Cortex of kidney (tissue), 1 donor: ENCODE measurements around the gene PSMB11.

Experiments used
- DNase-seq: peaks from one replicate; lab custom pipeline; 2025; lab: John Stamatoyannopoulos, UW

PSMB11 gene

GRCh38 chr14:23043754-23044153 lies 1.7 kb downstream of the PSMB11 start:
- no peak for DNase-seq

DNA sequence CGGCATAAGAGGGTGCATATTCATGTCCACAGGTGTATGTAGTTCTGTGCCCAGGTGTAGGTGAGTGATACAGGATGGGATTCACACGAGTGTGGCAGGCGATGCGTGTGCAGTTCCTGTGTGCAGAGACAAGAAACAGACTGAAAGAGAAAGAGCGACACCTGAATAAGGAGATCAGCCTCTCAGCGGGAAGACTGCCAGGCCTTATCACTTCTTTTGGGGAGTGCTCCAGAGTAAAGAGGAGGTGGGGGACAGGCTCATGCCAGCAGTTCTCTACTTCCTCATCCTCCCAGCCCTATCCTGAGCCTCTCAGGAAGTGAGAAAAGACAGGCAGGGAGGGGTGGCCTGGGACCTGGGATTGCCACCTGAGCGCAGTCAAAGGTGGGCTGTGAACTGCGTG lies 2.8 kb downstream of the PSMB11 start:
- no peak for DNase-seq

- DNase-seq = no peak
Measured at GRCh38 chr14:23045419-23046357, 3.7 kb downstream of the PSMB11 start.

DNA sequence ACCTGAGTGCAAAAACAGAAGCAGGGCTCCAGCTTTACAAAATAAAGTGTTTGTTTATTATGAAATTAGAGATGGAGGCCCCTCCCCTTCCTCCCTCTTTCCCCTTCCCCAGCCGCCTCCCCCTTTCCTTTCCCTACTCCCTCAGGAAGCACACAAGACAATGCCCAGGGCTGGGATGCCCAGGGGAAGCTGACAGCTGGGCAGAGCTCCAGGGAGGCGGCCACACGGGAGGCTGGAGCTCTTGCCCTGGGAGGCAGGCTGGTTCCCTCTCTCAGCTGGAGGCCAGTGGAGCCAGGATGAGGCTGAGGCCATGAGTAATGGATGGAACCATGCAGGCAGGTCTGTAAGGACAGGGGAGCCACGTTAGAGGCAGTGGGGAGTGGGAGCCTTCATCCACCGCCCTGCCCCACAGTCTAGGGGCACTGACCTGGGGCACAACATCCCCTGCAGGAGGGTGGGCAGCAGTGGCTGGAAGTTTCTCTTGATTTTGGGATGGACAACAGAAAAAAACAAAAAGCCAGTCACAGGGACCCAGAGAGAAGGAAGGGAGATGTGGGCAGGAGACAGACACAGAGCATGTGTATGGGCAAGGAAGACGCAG lies 5.1 kb downstream of the PSMB11 start:
- no peak for DNase-seq

GRCh38 chr14:23047751-23048693 lies 6.0 kb downstream of the PSMB11 start:
- DNase-seq = no peak

- DNase-seq = no peak
Measured at GRCh38 chr14:23049011-23049410, 7.0 kb downstream of the PSMB11 start.

- no peak for DNase-seq
Measured at GRCh38 chr14:23051141-23052057, 9.4 kb downstream of the PSMB11 start.

- DNase-seq = no peak
Measured at GRCh38 chr14:23052182-23052623, 10.2 kb downstream of the PSMB11 start.

DNA sequence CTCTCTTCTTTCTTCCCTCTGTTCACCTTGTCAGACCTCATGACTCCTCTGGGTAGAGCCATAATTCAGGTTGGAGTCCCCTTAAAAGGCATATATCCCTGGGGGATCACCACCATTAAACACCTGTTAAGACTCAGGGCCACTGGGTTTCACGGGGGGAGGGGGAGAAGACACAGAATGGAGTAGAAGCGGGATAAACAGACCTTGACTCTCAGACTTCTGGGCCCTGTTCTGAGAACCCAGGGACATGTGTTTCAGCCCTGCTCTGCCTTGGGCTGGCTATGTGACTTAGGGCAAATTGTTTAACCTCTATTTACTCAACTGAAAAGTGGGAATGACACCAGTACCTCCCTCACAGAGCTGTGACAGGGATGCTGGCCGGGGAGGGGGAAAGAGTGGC lies 10.7 kb downstream of the PSMB11 start:
- no peak for DNase-seq

GRCh38 chr14:23053426-23053825 lies 11.4 kb downstream of the PSMB11 start:
- DNase-seq = no peak

- no peak for DNase-seq
Measured at GRCh38 chr14:23054000-23054811, 12.2 kb downstream of the PSMB11 start.

DNA sequence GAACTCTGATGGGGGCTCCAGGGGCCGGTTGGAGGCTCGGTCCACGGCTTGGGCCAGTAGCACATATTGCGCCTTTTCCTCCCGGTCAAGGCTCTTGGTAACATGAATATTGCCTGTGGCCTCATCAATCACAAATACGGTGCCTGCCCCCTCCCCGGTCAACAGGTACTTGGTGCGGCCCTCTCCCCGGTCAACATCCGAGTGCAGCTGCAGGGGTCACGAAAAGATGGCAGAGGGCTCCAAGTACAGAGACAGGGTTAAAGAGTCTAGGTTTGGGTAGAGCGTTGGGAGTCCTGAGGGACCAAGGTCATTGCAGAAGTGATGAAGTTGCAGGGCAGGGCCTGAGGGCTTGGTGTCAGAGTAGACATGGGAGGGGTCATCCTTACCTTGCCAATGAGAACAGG lies 13.1 kb downstream of the PSMB11 start:
- no peak for DNase-seq

GRCh38 chr14:23055621-23056144 lies 13.7 kb downstream of the PSMB11 start:
- no peak for DNase-seq

- no peak for DNase-seq
Measured at GRCh38 chr14:23056145-23056955, 14.3 kb downstream of the PSMB11 start.

DNA sequence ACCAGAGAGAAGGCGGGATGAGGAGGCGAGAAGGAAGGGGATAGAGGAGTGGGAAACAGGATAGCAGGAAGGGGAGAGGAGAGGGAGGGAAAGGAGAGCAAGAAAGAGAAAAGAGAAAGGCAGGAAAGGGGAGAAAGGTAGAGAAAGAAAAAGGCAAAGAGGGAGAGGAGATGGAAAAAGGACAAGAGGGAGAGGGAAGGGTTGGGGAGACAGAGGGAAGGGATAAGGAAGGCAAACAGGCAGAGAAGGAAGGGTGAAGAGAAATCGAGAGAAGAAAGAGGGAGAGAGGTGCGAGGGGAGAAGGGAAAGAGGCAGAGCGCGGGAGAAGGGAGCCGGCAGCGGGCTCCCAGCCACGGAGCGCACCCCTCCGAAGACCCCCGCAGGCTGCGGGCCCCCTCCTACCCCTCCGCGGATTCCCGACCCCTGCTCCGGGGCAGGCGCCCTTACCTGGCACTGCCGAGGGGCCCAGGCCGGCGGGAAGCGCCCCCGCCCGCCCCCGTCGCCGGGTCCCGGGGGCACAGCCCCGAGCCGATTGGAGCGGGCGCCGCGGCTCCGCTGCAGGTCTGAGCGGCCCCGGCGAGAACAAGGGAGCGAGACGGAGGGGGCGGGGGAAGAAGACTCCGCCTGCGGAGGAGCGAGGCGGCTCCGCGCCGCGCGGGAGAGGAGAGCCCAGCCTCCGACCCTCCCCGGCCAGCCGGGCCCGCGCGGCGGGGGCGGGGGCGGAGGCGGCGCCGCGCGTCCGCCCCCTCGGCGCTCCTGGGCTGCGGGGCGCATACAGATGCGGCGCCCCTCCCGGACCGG lies 15.1 kb downstream of the PSMB11 start, which contains the start of gene CDH24:
Gene CDH24 (minus strand): TSS at position 565 of the 801 bp plus-strand sequence. CDS start 1,787 bp downstream, outside the sequence.
- no peak for DNase-seq

- DNase-seq = no peak
Measured at GRCh38 chr14:23057757-23058653, 16.0 kb downstream of the PSMB11 start.
